NCI-H1048 (cell line): ENCODE results near the gene PREP.
"Not testable (repeated sequence)": the region's sequence is repeated elsewhere in the genome, so short reads cannot be mapped to it uniquely, and the experiment has no call there.

ENCODE experiments used
- DNase-seq: peaks from one replicate; lab custom pipeline; 2025; lab: John Stamatoyannopoulos, UW

The PREP gene

DNA sequence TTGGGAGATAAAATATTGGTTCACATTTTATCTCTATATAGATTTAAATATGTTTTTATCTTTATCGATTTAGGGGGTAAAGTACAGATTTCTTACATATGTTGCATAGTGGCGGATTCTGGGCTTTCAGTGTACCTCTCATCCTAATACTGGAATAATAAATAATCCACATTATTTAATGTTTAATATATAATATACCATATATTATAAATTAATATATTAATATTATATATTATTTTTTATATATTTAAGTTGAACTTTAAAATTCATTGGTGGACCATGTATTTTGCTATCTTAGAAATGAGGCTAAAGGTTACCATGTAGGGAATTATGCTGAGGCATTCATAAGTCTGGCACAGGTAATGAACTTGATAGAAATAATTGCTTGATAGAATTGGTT is 133.5 kb downstream of the PREP start:
- no peak for DNase-seq

GRCh38 chr6:105263685-105264610 is 138.9 kb downstream of the PREP start:
- DNase-seq, result no peak

GRCh38 chr6:105259913-105260889 is 142.7 kb downstream of the PREP start:
- no peak for DNase-seq

- no peak for DNase-seq
Observed at GRCh38 chr6:105258816-105259215, 144.1 kb downstream of the PREP start.

- DNase-seq, result no peak
Observed at GRCh38 chr6:105257340-105257739, 145.5 kb downstream of the PREP start.

DNA sequence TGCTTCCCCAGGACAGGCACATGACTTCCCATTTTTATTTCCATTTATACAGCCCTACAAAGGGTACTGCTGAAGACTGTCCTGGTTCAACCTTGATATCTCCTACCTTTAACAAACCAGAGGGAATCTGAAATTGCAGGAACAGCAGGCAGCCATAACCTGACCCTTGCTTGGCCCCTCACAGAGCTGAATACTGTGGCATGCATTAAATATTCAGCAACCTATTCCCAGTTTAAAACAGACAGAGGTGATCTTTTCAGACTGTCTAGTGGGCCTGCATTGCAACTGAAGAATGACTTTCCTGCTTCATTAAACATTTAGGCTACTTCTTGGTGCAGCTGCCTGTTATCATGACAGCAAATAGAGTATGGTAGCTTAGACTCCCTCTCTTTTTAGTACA is 146.3 kb downstream of the PREP start:
- no peak for DNase-seq

DNA sequence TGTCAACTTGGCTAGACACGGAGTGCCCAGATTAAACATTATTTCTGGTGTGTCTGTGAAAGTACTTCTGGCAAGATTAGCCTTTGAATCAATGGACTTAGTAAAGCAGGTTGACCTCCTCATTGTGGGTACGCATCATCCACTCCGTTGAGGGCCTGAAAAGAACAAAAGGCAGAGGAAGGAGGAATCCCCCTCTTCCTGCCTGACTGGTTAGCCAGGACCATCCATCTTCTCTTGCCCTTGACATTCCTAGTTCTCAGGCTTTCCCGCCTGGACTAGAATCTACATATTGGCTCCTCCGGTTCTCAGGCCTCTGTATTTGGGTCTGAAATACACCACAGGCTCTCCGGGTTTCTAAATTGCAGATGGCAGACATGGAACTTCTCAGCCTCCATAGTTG is 149.1 kb downstream of the PREP start:
- no peak for DNase-seq

- DNase-seq, result no peak
Observed at GRCh38 chr6:105251689-105252088, 151.2 kb downstream of the PREP start.

DNA sequence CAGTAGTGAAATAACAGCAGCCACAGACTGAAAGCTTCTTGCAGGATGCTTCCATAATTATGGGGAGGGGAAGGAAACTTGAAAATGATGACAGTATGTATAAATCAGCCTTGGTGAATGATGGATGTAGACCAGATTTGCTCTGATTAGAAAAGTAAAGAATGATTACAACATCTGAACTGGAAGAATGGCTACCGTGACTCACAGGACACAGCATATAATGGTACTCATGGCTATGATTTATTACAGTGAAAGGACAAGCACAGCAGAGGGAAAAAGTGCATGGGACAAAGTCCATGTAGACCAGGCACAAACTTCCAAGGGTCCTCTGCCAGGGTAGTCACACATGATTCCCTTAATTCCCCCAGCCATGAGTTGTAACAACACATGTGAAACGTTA is 152.3 kb downstream of the PREP start:
- DNase-seq, result no peak

- DNase-seq, result no peak
Observed at GRCh38 chr6:105243487-105243886, 159.4 kb downstream of the PREP start.

- no peak for DNase-seq
Observed at GRCh38 chr6:105235155-105235554, 167.7 kb downstream of the PREP start.

- DNase-seq, result not testable (repeated sequence)
Observed at GRCh38 chr6:105231771-105232170, 171.1 kb downstream of the PREP start.
